Stimulated activated CD8-positive, alpha-beta memory T cell treated with anti-CD3 and anti-CD28 coated beads, Interleukin-15, amount 100 ng/mL, for 24 hours (primary cell): ENCODE data around the gene MS4A2.
"Not testable (repeated sequence)": the region's sequence is repeated elsewhere in the genome, so short reads cannot be mapped to it uniquely, and the experiment has no call there.

Experiments used
- DNase-seq: peaks from one replicate; pipeline ENCODE4 v3.0.0-alpha.2; 2020; ENCODE audit warnings: low read depth

MS4A2 gene

DNA sequence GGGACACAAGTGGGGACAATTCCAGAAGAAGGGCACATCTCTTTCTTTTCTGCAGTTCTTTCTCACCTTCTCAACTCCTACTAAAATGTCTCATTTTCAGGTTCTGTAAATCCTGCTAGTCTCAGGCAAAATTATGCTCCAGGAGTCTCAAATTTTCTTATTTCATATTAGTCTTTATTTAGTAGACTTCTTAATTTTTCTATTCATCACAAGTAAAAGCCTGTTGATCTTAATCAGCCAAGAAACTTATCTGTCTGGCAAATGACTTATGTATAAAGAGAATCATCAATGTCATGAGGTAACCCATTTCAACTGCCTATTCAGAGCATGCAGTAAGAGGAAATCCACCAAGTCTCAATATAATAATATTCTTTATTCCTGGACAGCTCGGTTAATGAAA lies at the start of gene MS4A2:
TSS of gene MS4A2 (plus strand) at position 301 of the 400 bp plus-strand sequence. CDS start 102 bp downstream, outside the sequence.
- no peak for DNase-seq

GRCh38 chr11:60040109-60040508 lies 48.4 kb upstream of the MS4A2 start, which contains the start of gene OOSP2:
Gene OOSP2, plus strand, starts transcription at chr11:60040409. Its CDS starts 51 bp downstream, at chr11:60040460.
- DNase-seq = no peak

DNA sequence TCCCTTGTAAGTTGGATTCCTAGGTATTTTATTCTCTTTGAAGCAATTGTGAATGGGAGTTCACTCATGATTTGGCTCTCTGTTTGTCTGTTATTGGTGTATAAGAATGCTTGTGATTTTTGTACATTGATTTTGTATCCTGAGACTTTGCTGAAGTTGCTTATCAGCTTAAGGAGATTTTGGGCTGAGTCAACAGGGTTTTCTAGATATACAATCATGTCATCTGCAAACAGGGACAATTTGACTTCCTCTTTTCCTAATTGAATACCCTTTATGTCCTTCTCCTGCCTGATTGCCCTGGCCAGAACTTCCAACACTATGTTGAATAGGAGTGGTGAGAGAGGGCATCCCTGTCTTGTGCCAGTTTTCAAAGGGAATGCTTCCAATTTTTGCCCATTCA lies 38.0 kb upstream of the MS4A2 start:
- DNase-seq = not testable (repeated sequence)

DNA sequence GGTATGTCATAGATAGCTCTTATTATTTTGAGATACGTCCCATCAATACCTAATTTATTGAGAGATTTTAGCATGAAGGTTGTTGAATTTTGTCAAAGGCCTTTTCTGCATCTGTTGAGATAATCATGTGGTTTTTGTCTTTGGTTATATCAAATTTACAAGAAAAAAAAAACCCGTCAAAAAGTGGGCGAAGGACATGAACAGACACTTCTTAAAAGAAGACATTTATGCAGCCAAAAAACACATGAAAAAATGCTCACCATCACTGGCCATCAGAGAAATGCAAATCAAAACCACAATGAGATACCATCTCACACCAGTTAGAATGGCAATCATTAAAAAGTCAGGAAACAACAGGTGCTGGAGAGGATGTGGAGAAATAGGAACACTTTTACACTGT lies 37.6 kb upstream of the MS4A2 start:
- DNase-seq = not testable (repeated sequence)

DNA sequence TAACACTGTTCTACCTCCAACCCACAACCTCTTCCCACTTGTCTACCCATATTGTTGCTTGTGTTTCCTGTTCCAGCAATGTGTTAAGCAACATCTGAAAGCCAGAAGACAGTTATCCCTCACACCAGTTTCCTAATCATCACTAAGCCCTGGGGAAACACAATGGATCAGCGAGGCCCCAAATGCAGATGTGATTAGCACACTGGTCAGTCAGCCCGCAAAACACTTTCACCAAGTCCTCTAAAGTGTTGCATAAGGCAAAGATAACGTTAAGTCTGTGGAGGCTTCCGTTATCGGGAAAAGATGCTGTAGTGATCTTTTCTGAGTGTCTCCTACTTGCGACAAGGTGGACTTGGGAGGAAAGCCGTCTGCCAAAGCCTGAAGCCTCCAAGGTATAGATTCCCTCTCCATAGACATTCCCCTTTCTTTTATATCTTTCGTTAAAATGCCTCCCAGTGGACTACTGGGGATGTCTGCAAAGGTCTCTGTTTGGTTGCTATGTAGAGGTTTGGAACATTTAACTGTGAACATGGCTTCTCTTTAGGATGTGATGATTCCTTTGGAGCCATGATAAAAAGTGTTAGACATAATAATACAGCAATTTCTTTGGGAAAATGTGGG lies 32.0 kb upstream of the MS4A2 start, which contains the start of gene MS4A3:
TSS of gene MS4A3 (plus strand) at position 317 of the 621 bp plus-strand sequence. CDS start 4,496 bp downstream, outside the sequence.
- DNase-seq = no peak

DNA sequence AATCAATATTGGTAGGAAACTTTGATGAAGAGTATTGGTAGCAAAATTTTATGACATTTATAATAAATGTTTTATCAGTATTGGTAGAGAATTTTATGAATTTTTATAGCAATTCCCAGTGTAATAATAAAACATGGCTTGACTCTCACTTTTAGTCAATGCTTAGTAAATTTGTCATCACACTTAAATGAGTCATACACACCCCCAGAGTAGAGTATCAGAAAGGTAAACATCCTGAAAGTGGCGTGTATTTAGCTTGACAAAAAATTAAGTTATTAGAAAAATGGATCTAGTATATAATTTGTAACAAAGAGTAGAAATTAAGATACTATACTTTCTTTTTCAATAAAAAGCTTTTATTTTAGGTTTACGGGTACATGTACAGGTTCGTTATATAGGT lies 29.4 kb upstream of the MS4A2 start:
- DNase-seq = no peak

GRCh38 chr11:60059521-60060240 lies 28.8 kb upstream of the MS4A2 start:
- no peak for DNase-seq

- DNase-seq = no peak
Observed at GRCh38 chr11:60064111-60064510, 24.4 kb upstream of the MS4A2 start.

DNA sequence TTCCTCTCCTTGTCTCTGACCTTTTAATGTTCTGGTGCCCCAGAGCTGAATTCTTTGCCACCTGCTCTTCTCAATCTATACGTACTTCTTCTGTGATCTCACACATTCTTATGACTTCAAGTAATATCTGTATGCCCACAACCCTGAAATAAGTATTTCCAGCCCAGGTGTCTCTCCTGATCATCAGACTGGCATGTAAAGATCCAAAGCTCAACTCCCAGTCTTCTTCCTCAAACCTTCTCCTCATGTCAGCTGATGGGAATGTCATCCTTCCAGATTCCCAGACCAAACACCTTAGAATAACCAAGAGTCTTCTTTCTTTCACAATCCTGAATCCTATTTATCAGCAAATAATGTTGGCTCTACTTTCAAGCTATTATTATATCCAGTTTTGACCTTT lies 22.7 kb upstream of the MS4A2 start:
- no peak for DNase-seq

GRCh38 chr11:60069450-60069849 lies 19.0 kb upstream of the MS4A2 start:
- no peak for DNase-seq

DNA sequence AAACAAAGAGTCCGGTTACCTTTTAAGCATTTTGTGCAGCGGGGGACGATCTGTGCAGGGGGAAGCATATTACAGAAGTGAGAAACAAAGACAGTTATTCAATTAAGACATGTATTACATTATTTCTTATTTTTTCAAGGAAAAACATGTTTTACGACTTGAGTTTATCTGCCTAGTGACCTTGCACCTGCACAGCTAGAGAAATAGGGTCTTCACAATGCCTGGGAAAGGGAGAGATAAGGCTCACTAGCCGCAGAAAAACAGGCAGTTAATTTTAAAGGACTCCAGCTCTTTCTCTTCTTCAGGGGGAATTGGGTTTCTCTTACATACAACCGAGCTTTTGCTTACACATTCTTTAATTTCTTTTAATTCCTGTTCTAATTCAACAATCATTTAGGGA lies 16.8 kb upstream of the MS4A2 start:
- not testable (repeated sequence) for DNase-seq

GRCh38 chr11:60077216-60077817 lies 11.1 kb upstream of the MS4A2 start:
- DNase-seq = no peak

GRCh38 chr11:60077981-60078380 lies 10.5 kb upstream of the MS4A2 start:
- DNase-seq = no peak

DNA sequence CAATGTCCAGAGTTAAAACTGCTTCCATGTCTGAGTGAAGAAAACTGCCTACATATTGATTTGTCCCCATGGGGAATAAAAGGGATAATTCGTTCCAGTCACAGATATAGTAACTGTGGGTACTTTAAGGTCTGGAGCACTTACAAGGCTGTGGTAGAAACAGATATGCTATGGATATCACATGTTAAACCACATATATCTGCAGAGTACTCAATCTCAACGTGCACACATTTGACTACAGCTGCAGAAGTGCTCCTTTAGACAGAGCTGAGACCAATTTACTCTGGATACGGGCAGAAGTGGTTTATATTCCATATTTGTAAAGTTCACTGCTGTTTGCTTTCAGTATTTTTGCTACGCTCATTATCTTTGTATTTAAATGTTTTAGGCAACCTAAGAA lies 9.7 kb upstream of the MS4A2 start:
- no peak for DNase-seq

- DNase-seq = no peak
Observed at GRCh38 chr11:60080535-60080934, 7.9 kb upstream of the MS4A2 start.

DNA sequence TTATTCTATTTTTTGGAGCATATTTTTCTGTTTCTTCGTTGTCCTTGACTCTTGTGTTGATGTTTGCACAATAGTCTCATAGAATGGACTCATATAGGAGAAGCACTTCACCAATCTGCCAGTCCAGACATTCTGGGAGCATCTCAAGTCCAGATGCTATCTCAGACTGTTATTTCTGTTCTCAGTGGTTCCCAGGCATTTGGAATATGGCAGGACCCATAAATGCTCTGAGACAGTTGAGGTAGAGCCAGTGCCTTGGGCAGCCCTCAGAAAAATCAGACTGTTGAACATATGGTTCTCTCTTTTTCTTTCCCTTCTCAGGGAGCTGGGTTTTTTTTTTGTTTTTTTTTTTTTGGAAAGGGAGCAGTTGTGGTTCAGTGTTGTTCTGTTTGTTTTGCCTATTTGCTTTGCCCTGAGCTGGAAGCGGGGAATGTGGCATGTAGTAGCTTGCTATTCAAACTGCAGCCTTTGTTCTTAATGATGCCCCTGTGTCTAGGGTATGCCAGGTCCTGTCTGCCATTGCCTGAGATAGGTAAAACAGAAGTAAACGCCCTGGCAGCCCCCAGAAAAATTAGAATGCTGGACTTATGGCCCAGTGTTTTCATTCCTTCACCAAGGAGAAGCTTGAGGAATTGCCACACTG lies 3.7 kb upstream of the MS4A2 start:
- no peak for DNase-seq

DNA sequence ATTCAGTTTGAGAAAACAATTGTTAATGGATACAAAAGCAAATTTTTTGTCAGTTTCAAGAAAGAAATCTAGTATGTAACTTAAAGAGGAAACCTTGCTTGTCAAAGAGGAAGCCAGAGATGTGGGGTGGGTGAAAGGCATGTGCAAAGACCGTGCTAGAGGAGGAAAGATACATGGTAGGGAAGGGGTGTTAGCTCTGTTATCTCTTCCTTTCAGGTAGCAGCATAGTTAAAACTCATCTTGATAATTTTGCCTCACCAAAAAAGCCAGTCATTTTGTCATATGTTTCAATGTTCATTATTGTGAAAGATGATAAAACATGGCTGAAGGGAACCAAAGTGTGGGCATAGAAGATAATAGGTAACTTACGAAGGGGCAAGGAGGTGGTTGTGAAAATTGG lies 2.6 kb upstream of the MS4A2 start:
- no peak for DNase-seq

- no peak for DNase-seq
Observed at GRCh38 chr11:60087239-60087638, 1.2 kb upstream of the MS4A2 start.

DNA sequence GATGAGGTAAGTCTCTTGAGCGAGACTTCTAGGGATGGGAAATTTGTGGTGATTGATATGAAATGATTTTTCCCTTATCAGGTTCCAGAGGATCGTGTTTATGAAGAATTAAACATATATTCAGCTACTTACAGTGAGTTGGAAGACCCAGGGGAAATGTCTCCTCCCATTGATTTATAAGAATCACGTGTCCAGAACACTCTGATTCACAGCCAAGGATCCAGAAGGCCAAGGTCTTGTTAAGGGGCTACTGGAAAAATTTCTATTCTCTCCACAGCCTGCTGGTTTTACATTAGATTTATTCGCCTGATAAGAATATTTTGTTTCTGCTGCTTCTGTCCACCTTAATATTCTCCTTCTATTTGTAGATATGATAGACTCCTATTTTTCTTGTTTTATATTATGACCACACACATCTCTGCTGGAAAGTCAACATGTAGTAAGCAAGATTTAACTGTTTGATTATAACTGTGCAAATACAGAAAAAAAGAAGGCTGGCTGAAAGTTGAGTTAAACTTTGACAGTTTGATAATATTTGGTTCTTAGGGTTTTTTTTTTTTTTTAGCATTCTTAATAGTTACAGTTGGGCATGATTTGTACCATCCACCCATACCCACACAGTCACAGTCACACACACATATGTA lies 7.1 kb downstream of the MS4A2 start:
- no peak for DNase-seq

- DNase-seq = no peak
Observed at GRCh38 chr11:60097189-60097588, 8.7 kb downstream of the MS4A2 start.

- no peak for DNase-seq
Observed at GRCh38 chr11:60098508-60098907, 10.0 kb downstream of the MS4A2 start.

DNA sequence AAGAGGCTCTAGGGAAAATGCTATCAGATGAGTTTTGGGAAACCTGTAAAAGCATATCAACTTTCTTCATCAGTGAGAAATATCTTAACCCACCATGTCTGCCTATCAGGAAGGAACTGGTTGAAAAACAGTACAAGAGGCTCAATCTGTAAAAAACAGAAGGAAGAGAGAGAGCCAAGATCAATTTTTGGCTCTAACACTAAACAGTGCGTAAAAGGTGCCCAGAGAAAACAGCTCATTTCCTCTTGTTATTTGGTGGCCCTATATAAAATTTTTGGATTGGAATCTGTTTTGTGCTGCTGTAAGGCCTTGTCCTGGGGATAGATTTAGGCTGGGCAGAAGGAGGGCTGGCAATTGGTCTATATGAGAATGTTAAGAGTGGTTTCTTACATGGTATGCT lies 12.1 kb downstream of the MS4A2 start:
- DNase-seq = no peak
